ENCODE measurements around the gene BTF3. TPM values are rescaled to one million over a fixed set of nuclear protein-coding genes. Genes with fewer than 3 reads are reported as not detected.

Gene BTF3
- total and polyA plus RNA-seq, 8 donors: 353 to 1,033 (median 938) TPM

GRCh38 chr5:73529081-73529480 is 30.8 kb downstream of the BTF3 start:
- DNase-seq (no peak), ATAC-seq (no peak)
- H3K9me3 ChIP-seq: no peaks in the 10 kb centered on the region
- H3K27me3 ChIP-seq: peaks cover 0 to 3% of the 10 kb centered on the region in 2 donors
- no peak overlapping the region for H3K4me3 ChIP-seq
- no peak for TF ChIP-seq CTCF (IDR thresholded peaks at IDR 0.05)
- H3K27ac ChIP-seq: no peak overlapping the region
- no peaks in the 10 kb centered on the region for H3K36me3 ChIP-seq
- no peaks in the 10 kb centered on the region for H3K4me1 ChIP-seq
- intact Hi-C loops (cut with DNase I): no loop called here

- no peaks in the 10 kb centered on the region for H3K36me3 ChIP-seq
- intact Hi-C loops (cut with DNase I): no loop called here
Observed at GRCh38 chr5:73531356-73531755, 33.1 kb downstream of the BTF3 start.

DNA sequence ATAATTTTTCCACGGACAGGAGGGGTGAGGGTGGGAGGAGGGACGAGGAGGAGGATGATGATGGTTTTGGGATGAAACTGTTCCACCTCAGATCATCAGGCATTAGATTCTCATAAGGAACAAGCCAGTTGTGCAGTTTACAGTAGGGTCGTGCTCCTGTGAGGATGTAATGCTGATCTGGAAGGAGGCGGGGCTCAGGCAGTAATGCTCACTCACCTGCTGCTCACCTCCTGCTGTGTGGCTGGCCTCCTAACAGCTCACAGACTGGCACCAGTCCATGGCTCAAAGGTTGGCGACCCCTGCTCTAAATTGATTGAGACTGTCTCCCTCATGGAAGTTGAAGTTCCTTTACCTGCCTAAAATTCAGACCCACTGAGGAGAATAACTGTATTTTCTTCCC is 34.0 kb downstream of the BTF3 start:
- no peak for TF ChIP-seq CTCF (IDR thresholded peaks at IDR 0.05)
- Histone ChIP-seq H3K4me3 (no peak overlapping the region), H3K9me3 (no peaks in the 10 kb centered on the region), H3K27me3 (peaks cover 0 to 3% of the 10 kb centered on the region in 2 donors), H3K27ac (no peak overlapping the region), H3K36me3 (no peaks in the 10 kb centered on the region), H3K4me1 (no peaks in the 10 kb centered on the region)
- intact Hi-C loops (cut with DNase I): no loop called here
- DNase-seq (no peak), ATAC-seq (no peak)

More at GRCh38 chr5:73531356-73531755, 33.1 kb downstream of the BTF3 start:
- TF ChIP-seq CTCF (IDR thresholded peaks at IDR 0.05): no peak
- ATAC-seq (no peak), DNase-seq (no peak)
- Histone ChIP-seq H3K9me3 (no peaks in the 10 kb centered on the region), H3K4me1 (no peaks in the 10 kb centered on the region), H3K27me3 (peaks cover 0 to 3% of the 10 kb centered on the region in 2 donors), H3K4me3 (no peak overlapping the region), H3K27ac (no peak overlapping the region)

DNA sequence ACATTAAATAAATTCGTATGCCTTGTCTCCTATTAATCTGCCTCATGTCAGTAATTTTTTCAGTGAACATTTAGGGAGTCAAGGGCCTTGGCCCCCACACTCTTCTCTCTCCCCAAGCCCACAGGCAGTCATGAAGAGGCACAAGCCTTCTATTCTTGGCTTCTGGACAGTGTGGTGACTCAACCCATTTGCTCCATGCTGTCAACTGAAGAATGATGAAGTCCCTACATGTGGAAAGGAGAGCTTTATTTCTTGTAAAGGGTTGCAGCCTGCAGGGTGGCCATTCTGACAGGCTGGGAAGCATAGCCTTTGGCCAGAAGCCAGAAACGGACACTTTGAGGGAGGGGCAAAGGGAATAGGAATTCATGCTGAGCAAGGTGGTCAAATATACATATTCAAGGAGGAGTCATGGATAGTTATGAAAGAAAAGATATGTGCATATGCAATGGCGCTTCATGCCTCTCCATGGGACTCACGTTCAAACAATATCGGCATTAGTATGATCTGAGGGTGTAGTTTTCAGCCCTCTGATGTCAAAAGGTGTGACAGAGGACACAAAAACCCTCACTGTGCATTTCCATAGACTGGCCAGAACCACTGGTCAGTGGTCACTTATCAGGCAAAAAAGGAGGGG is 35.9 kb downstream of the BTF3 start:
- H3K27me3 ChIP-seq: peaks cover 0 to 3% of the 10 kb centered on the region in 2 donors
- no peak overlapping the region for H3K4me3 ChIP-seq
- H3K4me1 ChIP-seq: no peaks in the 10 kb centered on the region
- no peak for TF ChIP-seq CTCF (IDR thresholded peaks at IDR 0.05)
- no peaks in the 10 kb centered on the region for H3K9me3 ChIP-seq
- DNase-seq: no peak
- H3K27ac ChIP-seq: no peak overlapping the region
- intact Hi-C loops (cut with DNase I): no loop called here
- ATAC-seq: no peak
- H3K36me3 ChIP-seq: no peaks in the 10 kb centered on the region

DNA sequence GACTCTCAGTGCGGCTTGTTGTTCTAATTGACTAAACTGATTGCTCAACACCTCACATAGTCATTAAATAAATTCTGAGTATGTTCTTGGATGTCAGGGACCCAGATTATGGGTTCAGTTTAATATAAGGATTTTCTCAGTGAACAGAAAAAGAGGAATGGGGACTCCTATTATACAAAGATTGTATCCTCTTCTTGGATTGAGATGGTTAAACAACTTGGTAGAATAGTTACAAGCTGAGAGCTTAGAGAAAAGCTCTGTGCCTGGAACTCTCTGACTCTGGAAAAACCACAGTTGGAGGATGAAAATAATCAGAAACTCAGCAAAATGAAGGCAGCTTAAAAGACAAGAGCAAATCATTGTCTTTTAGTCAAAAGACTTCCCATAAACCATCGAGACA is 36.7 kb downstream of the BTF3 start:
- Histone ChIP-seq H3K27ac (no peak overlapping the region), H3K4me1 (no peaks in the 10 kb centered on the region), H3K4me3 (no peak overlapping the region), H3K36me3 (no peaks in the 10 kb centered on the region), H3K9me3 (no peaks in the 10 kb centered on the region), H3K27me3 (peaks cover 0 to 3% of the 10 kb centered on the region in 2 donors)
- no peak for DNase-seq
- TF ChIP-seq CTCF (IDR thresholded peaks at IDR 0.05): no peak
- ATAC-seq: no peak
- intact Hi-C loops (cut with DNase I): no loop called here
